Mesendoderm (in vitro differentiated cells): ENCODE data around the gene TMEM89.

Experiments used
- DNase-seq: peaks from one replicate; pipeline ENCODE4 v3.0.0; 2013
- H2AK5ac ChIP-seq: 2 replicates; pipeline ENCODE4 v1.6.1; 2013; ENCODE audit warnings: low read length, inconsistent platforms
- H2BK120ac ChIP-seq: 2 replicates; pipeline ENCODE4 v1.6.1; 2013; ENCODE audit warnings: low read depth, mild to moderate bottlenecking, low read length, moderate library complexity, mixed read lengths
- H2BK15ac ChIP-seq: replicated peaks from 2 replicates; pipeline ENCODE4 v1.6.1; 2013; ENCODE audit warnings: low read depth, mild to moderate bottlenecking, moderate library complexity
- H2BK5ac ChIP-seq: 2 replicates; pipeline ENCODE4 v1.6.1; 2013; ENCODE audit warnings: low read length, inconsistent platforms
- H3K18ac ChIP-seq: 2 replicates; pipeline ENCODE4 v1.6.1; 2013; ENCODE audit warnings: mild to moderate bottlenecking, low read length, mixed read lengths
- H3K23ac ChIP-seq: one replicate; pipeline ENCODE4 v1.6.1; 2013; ENCODE audit warnings: low read length
- H3K27ac ChIP-seq: 2 replicates; pipeline ENCODE4 v1.5.1; 2013; ENCODE audit warnings: low read depth, mild to moderate bottlenecking, inconsistent platforms, low read length, moderate library complexity
- H3K27me3 ChIP-seq: 2 replicates; pipeline ENCODE4 v1.6.1; 2013; ENCODE audit warnings: low read length, control low read depth, mild to moderate bottlenecking, inconsistent platforms; ENCODE audit not compliant: insufficient read depth, poor library complexity
- H3K36me3 ChIP-seq: 2 replicates; pipeline ENCODE4 v1.6.1; 2013; ENCODE audit warnings: low read length, inconsistent platforms; ENCODE audit not compliant: control insufficient read depth, insufficient read depth
- H3K4ac ChIP-seq: one replicate; pipeline ENCODE4 v1.6.1; 2013; ENCODE audit warnings: low read depth, mild to moderate bottlenecking, low read length, moderate library complexity
- H3K4me1 ChIP-seq: 2 replicates; pipeline ENCODE4 v1.6.1; 2013; ENCODE audit warnings: low read depth, low read length, inconsistent platforms; ENCODE audit not compliant: control insufficient read depth
- H3K4me2 ChIP-seq: 2 replicates; pipeline ENCODE4 v1.6.1; 2013; ENCODE audit warnings: low read length
- H3K4me3 ChIP-seq: 2 replicates; pipeline ENCODE4 v1.5.1; 2013; ENCODE audit warnings: mild to moderate bottlenecking, low read length
- H3K56ac ChIP-seq: one replicate; pipeline ENCODE4 v1.6.1; 2013; ENCODE audit warnings: low read length
- H3K79me1 ChIP-seq: 2 replicates; pipeline ENCODE4 v1.6.1; 2013; ENCODE audit warnings: low read length, inconsistent platforms
- H3K79me2 ChIP-seq: 2 replicates; pipeline ENCODE4 v1.6.1; 2013; ENCODE audit warnings: mild to moderate bottlenecking, low read length; ENCODE audit not compliant: control insufficient read depth, insufficient read depth
- H3K9ac ChIP-seq: 2 replicates; pipeline ENCODE4 v1.6.1; 2013; ENCODE audit warnings: low read length, inconsistent platforms
- H4K5ac ChIP-seq: one replicate; pipeline ENCODE4 v1.6.1; 2013; ENCODE audit warnings: low read length
- H4K8ac ChIP-seq: one replicate; pipeline ENCODE4 v1.6.1; 2013; ENCODE audit warnings: low read depth, mild to moderate bottlenecking, control low read depth, low read length, moderate library complexity
- WGBS: extraction: QIAGEN DNeasy Blood & Tissue Kit; methylation state at CpG from one replicate; pipeline ENCODE4 v1.1.7; 2013; ENCODE audit warnings: low lambda C conversion rate, missing lambda C conversion rate; ENCODE audit not compliant: insufficient coverage; ENCODE audit errors: extremely low coverage; 5-methylcytosine and 5-hydroxymethylcytosine counted together

The TMEM89 gene

DNA sequence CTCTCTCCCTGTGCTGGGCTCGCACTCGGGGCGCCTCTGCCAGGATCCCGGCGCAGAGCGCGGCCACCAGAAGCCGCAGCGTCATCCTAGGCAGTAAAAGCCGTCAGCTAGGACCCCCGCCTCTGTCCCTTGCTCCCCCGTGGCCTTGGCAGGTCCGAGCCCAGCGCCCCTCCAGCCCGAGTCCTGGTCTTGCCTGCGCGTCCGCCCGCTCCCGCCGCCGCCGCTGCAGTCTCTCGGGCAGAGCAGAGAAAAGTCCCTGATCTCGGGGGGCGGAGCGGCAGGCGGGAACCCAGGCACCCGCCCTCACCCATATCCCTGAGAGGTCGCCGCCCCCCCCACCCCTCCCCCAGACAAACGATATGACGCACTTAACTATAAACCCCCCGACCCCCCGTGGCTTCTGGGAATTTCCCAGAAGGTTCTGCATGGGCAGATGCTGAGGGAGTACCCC lies 26.5 kb downstream of the TMEM89 start, which contains the start of gene COL7A1:
TSS of gene COL7A1 (minus strand) at position 255 of the 451 bp plus-strand sequence. CDS start at position 85, 170 bp downstream.
- no peak within 1 kb of the TSS for H3K4ac ChIP-seq
- no peak within 1 kb of the TSS for H4K8ac ChIP-seq
- peaks cover 9% of the 10 kb centered on the region for H3K4me1 ChIP-seq
- no peaks in the 10 kb centered on the region for H3K27me3 ChIP-seq
- no peak within 1 kb of the TSS for H3K18ac ChIP-seq
- H3K79me2 ChIP-seq: no peaks in the 10 kb centered on the region
- no peak within 1 kb of the TSS for H3K4me3 ChIP-seq
- DNase-seq: no peak
- no peak within 1 kb of the TSS for H2AK5ac ChIP-seq
- no peaks in the 10 kb centered on the region for H3K79me1 ChIP-seq
- peak within 1 kb of the TSS; percentile 36 for H3K9ac ChIP-seq
- H3K4me2 ChIP-seq: no peak within 1 kb of the TSS
- no peak within 1 kb of the TSS for H2BK15ac ChIP-seq
- H3K27ac ChIP-seq: peak within 1 kb of the TSS; percentile 70
- H3K23ac ChIP-seq: peak within 1 kb of the TSS; percentile 45
- no peak within 1 kb of the TSS for H4K5ac ChIP-seq
- no CpG with 5 or more reads among the region's 35 CpGs for WGBS
- H3K36me3 ChIP-seq: peaks cover 11% of the 10 kb centered on the region
- peak within 1 kb of the TSS; percentile 56 for H3K56ac ChIP-seq
- H2BK120ac ChIP-seq: no peak within 1 kb of the TSS
- H2BK5ac ChIP-seq: no peak within 1 kb of the TSS

DNA sequence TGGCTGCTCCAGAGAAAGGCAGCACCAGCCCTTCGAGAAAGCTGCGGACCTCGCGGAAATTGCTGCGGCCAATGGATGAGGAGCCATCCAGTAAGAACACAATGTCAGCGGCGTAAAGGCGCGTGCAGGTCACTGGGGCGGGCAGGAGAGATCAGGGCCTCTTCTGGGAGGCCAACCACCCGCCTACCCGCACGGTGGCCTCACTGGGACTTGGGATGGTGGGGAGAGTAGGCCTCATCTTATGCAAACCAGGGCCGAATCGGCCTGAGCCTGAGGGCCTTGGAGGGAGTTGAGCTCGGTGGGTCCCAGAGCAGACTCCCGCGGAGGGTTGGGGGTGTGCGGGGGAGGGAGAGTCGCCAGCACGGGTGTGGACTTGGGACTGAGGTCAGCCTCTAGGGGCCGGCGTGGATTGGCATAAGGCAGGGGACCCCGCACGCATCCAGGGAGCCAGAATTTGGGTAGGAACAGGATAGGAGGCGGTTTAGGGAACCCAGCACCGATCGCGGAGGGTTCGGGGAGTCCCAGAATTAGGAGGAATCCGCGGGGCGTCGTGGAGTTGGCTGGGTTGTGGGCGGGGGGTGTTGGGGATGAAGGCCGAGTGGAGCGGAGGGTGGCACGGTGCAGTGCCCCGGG lies 27.0 kb downstream of the TMEM89 start:
- H3K4me3 ChIP-seq: no peak overlapping the region
- H2AK5ac ChIP-seq: no peak overlapping the region
- H3K36me3 ChIP-seq: peaks cover 5% of the 10 kb centered on the region
- H4K8ac ChIP-seq: no peak overlapping the region
- H3K4ac ChIP-seq: no peak overlapping the region
- H3K23ac ChIP-seq: no peak overlapping the region
- no peaks in the 10 kb centered on the region for H3K79me2 ChIP-seq
- H2BK15ac ChIP-seq: no peak overlapping the region
- H3K9ac ChIP-seq: peak overlapping the region; percentile 36
- H3K27me3 ChIP-seq: no peaks in the 10 kb centered on the region
- H3K18ac ChIP-seq: no peak overlapping the region
- no peak overlapping the region for H2BK120ac ChIP-seq
- H3K4me1 ChIP-seq: peaks cover 9% of the 10 kb centered on the region
- DNase-seq: peak; percentile 26
- H3K4me2 ChIP-seq: no peak overlapping the region
- peak overlapping the region; percentile 70 for H3K27ac ChIP-seq
- peak overlapping the region; percentile 56 for H3K56ac ChIP-seq
- H3K79me1 ChIP-seq: no peaks in the 10 kb centered on the region
- no CpG with 5 or more reads among the region's 39 CpGs for WGBS
- H2BK5ac ChIP-seq: no peak overlapping the region
- H4K5ac ChIP-seq: no peak overlapping the region

DNA sequence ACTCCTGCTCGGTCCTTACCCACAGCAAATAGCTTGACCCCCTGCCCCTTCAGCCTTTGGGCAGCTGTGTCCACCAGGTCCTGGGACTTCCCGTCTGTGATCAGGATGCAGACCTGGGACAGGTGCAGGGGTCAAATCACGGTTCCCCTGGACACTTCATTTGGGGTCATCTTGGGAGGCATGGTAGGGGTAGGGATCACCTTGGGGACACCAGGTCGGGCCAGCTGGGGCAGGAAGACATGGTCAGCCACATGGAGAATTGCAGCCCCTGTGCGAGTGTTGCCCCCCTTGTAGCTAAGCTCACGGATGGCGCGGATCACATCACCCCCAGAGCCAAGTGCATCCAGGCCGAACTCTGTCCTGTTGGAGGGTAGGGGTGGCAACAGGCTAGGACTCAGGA lies 28.2 kb downstream of the TMEM89 start:
- Histone ChIP-seq H3K27me3 (no peaks in the 10 kb centered on the region), H2AK5ac (no peak overlapping the region), H2BK15ac (no peak overlapping the region), H3K36me3 (peaks cover 1% of the 10 kb centered on the region), H3K9ac (no peak overlapping the region), H2BK5ac (no peak overlapping the region), H3K4me2 (no peak overlapping the region), H3K4me1 (peaks cover 9% of the 10 kb centered on the region), H4K8ac (no peak overlapping the region), H3K79me1 (no peaks in the 10 kb centered on the region), H3K4ac (no peak overlapping the region), H4K5ac (no peak overlapping the region), H3K56ac (no peak overlapping the region), H3K27ac (no peak overlapping the region), H2BK120ac (no peak overlapping the region), H3K79me2 (no peaks in the 10 kb centered on the region), H3K18ac (no peak overlapping the region), H3K23ac (no peak overlapping the region), H3K4me3 (no peak overlapping the region)
- WGBS: no CpG with 5 or more reads among the region's 9 CpGs
- no peak for DNase-seq

DNA sequence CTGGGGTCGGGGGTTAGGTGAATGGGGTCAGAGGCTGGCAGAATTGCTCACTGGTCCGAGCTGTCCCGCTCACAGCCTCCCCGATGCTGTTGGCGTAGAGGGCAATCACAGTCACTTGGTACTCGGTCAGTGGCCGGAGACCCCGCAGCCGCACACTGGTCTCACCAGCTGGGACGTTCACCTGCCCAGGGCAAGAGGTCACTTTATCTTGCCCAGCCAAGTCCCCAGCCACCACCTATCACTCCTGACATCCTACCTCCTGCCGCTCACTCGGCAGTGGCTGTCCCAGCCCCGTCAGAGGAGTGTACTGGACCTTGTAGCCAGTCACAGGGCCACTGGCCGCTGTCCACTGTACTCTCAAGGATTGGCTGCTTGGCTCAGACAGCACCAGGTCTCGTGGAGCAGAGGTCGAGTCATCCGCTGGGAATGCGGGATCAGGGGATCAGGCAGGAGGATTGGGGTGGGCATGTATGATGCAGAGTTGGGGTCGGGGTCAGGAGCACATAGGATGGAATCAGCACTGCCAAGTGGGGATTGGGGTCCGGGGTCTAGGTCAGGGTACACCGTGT lies 29.0 kb downstream of the TMEM89 start:
- no peak overlapping the region for H3K4me3 ChIP-seq
- no peak overlapping the region for H2AK5ac ChIP-seq
- H2BK5ac ChIP-seq: no peak overlapping the region
- H3K79me2 ChIP-seq: no peaks in the 10 kb centered on the region
- DNase-seq: no peak
- H3K79me1 ChIP-seq: no peaks in the 10 kb centered on the region
- no peak overlapping the region for H3K4ac ChIP-seq
- WGBS: no CpG with 5 or more reads among the region's 21 CpGs
- H3K27ac ChIP-seq: no peak overlapping the region
- no peak overlapping the region for H3K9ac ChIP-seq
- peaks cover 9% of the 10 kb centered on the region for H3K4me1 ChIP-seq
- H2BK15ac ChIP-seq: no peak overlapping the region
- H3K27me3 ChIP-seq: no peaks in the 10 kb centered on the region
- no peak overlapping the region for H2BK120ac ChIP-seq
- H4K5ac ChIP-seq: no peak overlapping the region
- no peak overlapping the region for H3K4me2 ChIP-seq
- no peaks in the 10 kb centered on the region for H3K36me3 ChIP-seq
- no peak overlapping the region for H3K23ac ChIP-seq
- no peak overlapping the region for H3K56ac ChIP-seq
- no peak overlapping the region for H3K18ac ChIP-seq
- no peak overlapping the region for H4K8ac ChIP-seq

DNA sequence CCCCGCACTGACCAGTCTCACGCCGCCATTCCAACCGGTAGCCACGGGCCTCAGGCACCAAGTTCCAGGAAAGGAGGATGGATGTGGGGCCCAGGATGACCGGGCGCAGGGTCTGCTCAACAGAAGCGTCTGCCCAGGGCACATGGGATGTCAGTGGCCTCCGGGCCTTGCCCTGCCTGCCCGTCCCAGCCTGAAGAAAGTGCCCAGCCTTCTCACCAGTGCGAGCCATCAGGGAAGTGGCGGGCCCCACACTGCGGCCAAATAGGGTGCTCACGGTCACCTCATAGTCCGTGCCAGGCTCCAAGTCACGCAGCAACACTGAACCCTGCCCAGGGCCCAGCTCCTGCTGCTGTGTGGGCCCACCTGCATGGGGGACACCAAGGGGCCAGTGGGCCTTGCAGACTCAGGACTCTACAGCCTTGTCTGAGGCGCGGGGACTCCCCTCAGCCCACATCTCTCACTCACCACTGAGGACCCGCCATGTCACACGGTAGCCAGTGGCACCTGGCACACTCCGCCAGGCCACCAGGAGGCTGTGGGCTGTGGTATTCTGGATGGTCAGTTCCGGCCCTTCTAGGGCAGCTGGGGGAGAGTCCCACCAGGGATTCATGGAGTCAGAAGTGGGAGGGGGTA lies 29.6 kb downstream of the TMEM89 start:
- no peak overlapping the region for H3K27ac ChIP-seq
- no peak overlapping the region for H3K9ac ChIP-seq
- H2AK5ac ChIP-seq: no peak overlapping the region
- no peak overlapping the region for H2BK120ac ChIP-seq
- no peak for DNase-seq
- no peak overlapping the region for H3K56ac ChIP-seq
- peaks cover 9% of the 10 kb centered on the region for H3K4me1 ChIP-seq
- H3K4ac ChIP-seq: no peak overlapping the region
- no peak overlapping the region for H4K8ac ChIP-seq
- H3K4me3 ChIP-seq: no peak overlapping the region
- H3K36me3 ChIP-seq: no peaks in the 10 kb centered on the region
- no CpG with 5 or more reads among the region's 22 CpGs for WGBS
- H3K27me3 ChIP-seq: no peaks in the 10 kb centered on the region
- no peak overlapping the region for H2BK15ac ChIP-seq
- H3K4me2 ChIP-seq: no peak overlapping the region
- no peaks in the 10 kb centered on the region for H3K79me1 ChIP-seq
- no peak overlapping the region for H3K23ac ChIP-seq
- no peaks in the 10 kb centered on the region for H3K79me2 ChIP-seq
- H4K5ac ChIP-seq: no peak overlapping the region
- no peak overlapping the region for H3K18ac ChIP-seq
- H2BK5ac ChIP-seq: no peak overlapping the region
